Omental fat pad (tissue), 4 donors: ENCODE measurements around the gene ZNF488. TPM values are rescaled to one million over a fixed set of nuclear protein-coding genes. Genes with fewer than 3 reads are reported as not detected.

Source experiments
- ATAC-seq: fragments of 150-250 bp; one replicate; pipeline ENCODE4 v1.9.1; 2016; ENCODE audit warnings: mild to moderate bottlenecking, moderate library complexity; ENCODE audit not compliant: low FRiP score
- DNase-seq: peaks from one replicate; pipeline ENCODE4 v3.0.0-alpha.2; 2019; ENCODE audit warnings: low spot score
- CTCF ChIP-seq, 3 donors: fragments of 450-650 bp; IDR thresholded peaks; one replicate each; pipeline ENCODE4 v1.5.1; 2016 to 2017; ENCODE audit warnings: antibody characterized with exemption in 3 of 3, mild to moderate bottlenecking in 3 of 3, moderate library complexity in 2 of 3
- total RNA-seq, 4 donors: library from RNA; depleted of rRNA; stranded (reverse); fragments of >200 nt; gene quantifications; one replicate each; pipeline ENCODE4 v1.1.0, GENCODE V29; 2016

ZNF488 gene
- total RNA-seq, 4 donors from 2014 or later, result 0.19 to 0.25 TPM; not detected in 2

- ATAC-seq, result no peak
- TF ChIP-seq CTCF (IDR thresholded peaks at IDR 0.05), result no peak
- DNase-seq, result no peak
Measured at GRCh38 chr10:47329855-47330254, 54.2 kb downstream of the ZNF488 start.

- ATAC-seq (no peak), DNase-seq (no peak)
- no peak for TF ChIP-seq CTCF (IDR thresholded peaks at IDR 0.05)
Measured at GRCh38 chr10:47326927-47327330, 57.2 kb downstream of the ZNF488 start.

GRCh38 chr10:47326306-47326926 is 57.7 kb downstream of the ZNF488 start:
- DNase-seq, result no peak
- no peak for ATAC-seq
- no peak for TF ChIP-seq CTCF (IDR thresholded peaks at IDR 0.05)

GRCh38 chr10:47325303-47326291 is 58.5 kb downstream of the ZNF488 start:
- no peak for TF ChIP-seq CTCF (IDR thresholded peaks at IDR 0.05)
- no peak for DNase-seq
- ATAC-seq, result no peak

- TF ChIP-seq CTCF (IDR thresholded peaks at IDR 0.05), result no peak
- DNase-seq, result no peak
Measured at GRCh38 chr10:47323636-47324296, 60.3 kb downstream of the ZNF488 start.

GRCh38 chr10:47323087-47323486 is 61.0 kb downstream of the ZNF488 start:
- TF ChIP-seq CTCF (IDR thresholded peaks at IDR 0.05), result no peak

More at GRCh38 chr10:47323636-47324296, 60.3 kb downstream of the ZNF488 start:
- no peak for ATAC-seq

More at GRCh38 chr10:47323087-47323486, 61.0 kb downstream of the ZNF488 start:
- ATAC-seq (no peak), DNase-seq (no peak)
